ENCODE results near the gene LHX5.

LHX5 gene

GRCh38 chr12:113424456-113424855 is 47.2 kb downstream of the LHX5 start:
- H3K9me3 ChIP-seq (ENCODE audit: control insufficient read depth, low read length), result no peaks in the 10 kb centered on the region
- H3K36me3 ChIP-seq (ENCODE audit: control insufficient read depth, insufficient read depth, low read length), result no peaks in the 10 kb centered on the region
- WGBS, 2 experiments (ENCODE audit: insufficient coverage in 2 of 2), result 100% methylated on average over 1 of the region's 1 CpG
- H3K4me1 ChIP-seq (ENCODE audit: control insufficient read depth, insufficient read depth, low read length, poor library complexity, severe bottlenecking), result peaks cover 3% of the 10 kb centered on the region
- no peak overlapping the region for H3K4me3 ChIP-seq (ENCODE audit: extremely low read depth, insufficient read depth, low read length, poor library complexity, severe bottlenecking)
- H3K27ac ChIP-seq (ENCODE audit: low read depth, low read length, severe bottlenecking), result no peak overlapping the region

GRCh38 chr12:113422886-113423669 is 48.6 kb downstream of the LHX5 start:
- WGBS, 2 experiments (ENCODE audit: insufficient coverage in 2 of 2), result 90 to 100% methylated on average over 1 to 4 of the region's 6 CpGs
- Histone ChIP-seq H3K27ac (ENCODE audit: low read depth, low read length, severe bottlenecking) (peak overlapping the region; percentile 89), H3K9me3 (ENCODE audit: control insufficient read depth, low read length) (no peaks in the 10 kb centered on the region), H3K4me3 (ENCODE audit: extremely low read depth, insufficient read depth, low read length, poor library complexity, severe bottlenecking) (peak overlapping the region; percentile 40), H3K36me3 (ENCODE audit: control insufficient read depth, insufficient read depth, low read length) (no peaks in the 10 kb centered on the region), H3K4me1 (ENCODE audit: control insufficient read depth, insufficient read depth, low read length, poor library complexity, severe bottlenecking) (peaks cover 3% of the 10 kb centered on the region)

GRCh38 chr12:113422030-113422885 is 49.4 kb downstream of the LHX5 start, which contains the start of gene SDSL:
SDSL (plus strand) TSS chr12:113422380; CDS start chr12:113427983, 5,603 bp downstream.
- H3K36me3 ChIP-seq (ENCODE audit: control insufficient read depth, insufficient read depth, low read length), result no peaks in the 10 kb centered on the region
- H3K4me3 ChIP-seq (ENCODE audit: extremely low read depth, insufficient read depth, low read length, poor library complexity, severe bottlenecking), result peak within 1 kb of the TSS; percentile 40
- H3K4me1 ChIP-seq (ENCODE audit: control insufficient read depth, insufficient read depth, low read length, poor library complexity, severe bottlenecking), result peaks cover 3% of the 10 kb centered on the region
- peak within 1 kb of the TSS; percentile 89 for H3K27ac ChIP-seq (ENCODE audit: low read depth, low read length, severe bottlenecking)
- WGBS, 2 experiments (ENCODE audit: insufficient coverage in 2 of 2), result 13 to 65% methylated on average over 6 to 8 of the region's 13 CpGs
- H3K9me3 ChIP-seq (ENCODE audit: control insufficient read depth, low read length), result no peaks in the 10 kb centered on the region

- Histone ChIP-seq H3K4me1 (ENCODE audit: control insufficient read depth, insufficient read depth, low read length, poor library complexity, severe bottlenecking) (peaks cover 3% of the 10 kb centered on the region), H3K27ac (ENCODE audit: low read depth, low read length, severe bottlenecking) (no peak overlapping the region)
- 75 to 100% methylated on average over 1 to 2 of the region's 2 CpGs for WGBS, 2 experiments (ENCODE audit: insufficient coverage in 2 of 2)
Measured at GRCh38 chr12:113420996-113421595, 50.6 kb downstream of the LHX5 start.

GRCh38 chr12:113418213-113418879 is 53.3 kb downstream of the LHX5 start:
- Histone ChIP-seq H3K27ac (ENCODE audit: low read depth, low read length, severe bottlenecking) (no peak overlapping the region), H3K36me3 (ENCODE audit: control insufficient read depth, insufficient read depth, low read length) (no peaks in the 10 kb centered on the region), H3K4me1 (ENCODE audit: control insufficient read depth, insufficient read depth, low read length, poor library complexity, severe bottlenecking) (peaks cover 7% of the 10 kb centered on the region), H3K9me3 (ENCODE audit: control insufficient read depth, low read length) (no peaks in the 10 kb centered on the region), H3K4me3 (ENCODE audit: extremely low read depth, insufficient read depth, low read length, poor library complexity, severe bottlenecking) (no peak overlapping the region)
- whole genome bisulfite sequencing, 2 experiments (ENCODE audit: insufficient coverage in 2 of 2), result 79 to 87% methylated on average over 10 of the region's 13 CpGs

More at GRCh38 chr12:113420996-113421595, 50.6 kb downstream of the LHX5 start:
- H3K36me3 ChIP-seq (ENCODE audit: control insufficient read depth, insufficient read depth, low read length), result no peaks in the 10 kb centered on the region
- H3K9me3 ChIP-seq (ENCODE audit: control insufficient read depth, low read length), result no peaks in the 10 kb centered on the region
- no peak overlapping the region for H3K4me3 ChIP-seq (ENCODE audit: extremely low read depth, insufficient read depth, low read length, poor library complexity, severe bottlenecking)

- H3K36me3 ChIP-seq (ENCODE audit: control insufficient read depth, insufficient read depth, low read length), result no peaks in the 10 kb centered on the region
- 73 to 100% methylated on average over 2 to 3 of the region's 6 CpGs for WGBS, 2 experiments (ENCODE audit: insufficient coverage in 2 of 2)
- no peaks in the 10 kb centered on the region for H3K9me3 ChIP-seq (ENCODE audit: control insufficient read depth, low read length)
- H3K4me3 ChIP-seq (ENCODE audit: extremely low read depth, insufficient read depth, low read length, poor library complexity, severe bottlenecking), result no peak overlapping the region
- no peak overlapping the region for H3K27ac ChIP-seq (ENCODE audit: low read depth, low read length, severe bottlenecking)
- H3K4me1 ChIP-seq (ENCODE audit: control insufficient read depth, insufficient read depth, low read length, poor library complexity, severe bottlenecking), result peaks cover 4% of the 10 kb centered on the region
Measured at GRCh38 chr12:113416091-113416754, 55.4 kb downstream of the LHX5 start.

GRCh38 chr12:113414519-113415038 is 57.1 kb downstream of the LHX5 start:
- no peak overlapping the region for H3K4me3 ChIP-seq (ENCODE audit: extremely low read depth, insufficient read depth, low read length, poor library complexity, severe bottlenecking)
- H3K36me3 ChIP-seq (ENCODE audit: control insufficient read depth, insufficient read depth, low read length), result no peaks in the 10 kb centered on the region
- WGBS, 2 experiments (ENCODE audit: insufficient coverage in 2 of 2), result 88 to 91% methylated on average over 9 of the region's 9 CpGs
- H3K27ac ChIP-seq (ENCODE audit: low read depth, low read length, severe bottlenecking), result no peak overlapping the region
- no peaks in the 10 kb centered on the region for H3K9me3 ChIP-seq (ENCODE audit: control insufficient read depth, low read length)
- H3K4me1 ChIP-seq (ENCODE audit: control insufficient read depth, insufficient read depth, low read length, poor library complexity, severe bottlenecking), result peaks cover 4% of the 10 kb centered on the region

GRCh38 chr12:113413488-113413939 is 58.2 kb downstream of the LHX5 start:
- no peak overlapping the region for H3K4me3 ChIP-seq (ENCODE audit: extremely low read depth, insufficient read depth, low read length, poor library complexity, severe bottlenecking)
- H3K4me1 ChIP-seq (ENCODE audit: control insufficient read depth, insufficient read depth, low read length, poor library complexity, severe bottlenecking), result peaks cover 4% of the 10 kb centered on the region
- no peak overlapping the region for H3K27ac ChIP-seq (ENCODE audit: low read depth, low read length, severe bottlenecking)
- H3K9me3 ChIP-seq (ENCODE audit: control insufficient read depth, low read length), result no peaks in the 10 kb centered on the region
- WGBS, 2 experiments (ENCODE audit: insufficient coverage in 2 of 2), result 70 to 75% methylated on average over 9 of the region's 11 CpGs
- H3K36me3 ChIP-seq (ENCODE audit: control insufficient read depth, insufficient read depth, low read length), result no peaks in the 10 kb centered on the region

All from mesodermal cell (in vitro differentiated cells).